ES-I3 (cell line): ENCODE data around the gene RFX3.

Experiments used
- H3K36me3 ChIP-seq: 2 replicates; pipeline ENCODE4 v1.6.1; 2013; ENCODE audit warnings: mild to moderate bottlenecking, low read length, control low read depth, moderate library complexity; ENCODE audit not compliant: insufficient read depth
- H3K4me1 ChIP-seq: 2 replicates; pipeline ENCODE4 v1.6.1; 2013; ENCODE audit warnings: mild to moderate bottlenecking, control low read depth, low read length; ENCODE audit not compliant: insufficient read depth
- H3K9ac ChIP-seq: 2 replicates; pipeline ENCODE4 v1.6.1; 2013; ENCODE audit warnings: low read depth, mild to moderate bottlenecking, low read length, moderate library complexity
- H3K9me3 ChIP-seq: 2 replicates; pipeline ENCODE4 v1.6.1; 2013; ENCODE audit warnings: mild to moderate bottlenecking, low read length, moderate library complexity; ENCODE audit not compliant: control insufficient read depth, insufficient read depth

The RFX3 gene

DNA sequence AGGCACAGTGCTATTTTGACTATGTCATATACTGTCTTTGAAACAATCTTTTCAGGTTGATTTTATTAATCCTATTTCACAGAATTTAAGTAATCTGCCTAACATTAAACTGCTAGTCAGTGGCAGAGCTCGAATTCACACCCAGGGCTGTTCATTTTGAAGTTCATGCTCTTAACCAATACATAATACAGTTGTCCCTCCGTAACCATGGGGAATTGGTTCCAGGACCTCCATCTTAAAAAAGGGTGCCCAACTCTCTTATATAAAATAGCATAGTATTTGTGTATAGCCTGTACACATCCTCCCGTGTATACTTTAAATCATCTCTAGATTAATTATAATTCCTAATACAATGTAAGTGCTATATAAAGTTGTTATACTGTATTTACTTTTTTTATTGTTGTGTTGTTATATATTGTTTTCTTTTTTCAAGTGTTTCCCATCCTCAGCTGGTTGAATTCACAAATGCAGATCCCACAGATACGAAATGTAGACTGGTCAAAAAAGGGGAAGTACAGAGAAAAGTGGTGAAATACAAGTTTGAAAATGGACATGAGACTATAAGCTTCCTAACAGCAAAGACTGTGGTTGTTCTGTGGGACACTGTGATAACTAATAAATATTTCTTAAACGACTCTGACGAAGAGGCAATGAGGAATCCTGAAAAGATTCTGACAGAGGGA, 18.3 kb downstream of the RFX3 start:
- H3K9me3 ChIP-seq = no peaks in the 10 kb centered on the region
- peaks cover 13% of the 10 kb centered on the region for H3K4me1 ChIP-seq
- H3K36me3 ChIP-seq = no peaks in the 10 kb centered on the region
- H3K9ac ChIP-seq = no peak overlapping the region

DNA sequence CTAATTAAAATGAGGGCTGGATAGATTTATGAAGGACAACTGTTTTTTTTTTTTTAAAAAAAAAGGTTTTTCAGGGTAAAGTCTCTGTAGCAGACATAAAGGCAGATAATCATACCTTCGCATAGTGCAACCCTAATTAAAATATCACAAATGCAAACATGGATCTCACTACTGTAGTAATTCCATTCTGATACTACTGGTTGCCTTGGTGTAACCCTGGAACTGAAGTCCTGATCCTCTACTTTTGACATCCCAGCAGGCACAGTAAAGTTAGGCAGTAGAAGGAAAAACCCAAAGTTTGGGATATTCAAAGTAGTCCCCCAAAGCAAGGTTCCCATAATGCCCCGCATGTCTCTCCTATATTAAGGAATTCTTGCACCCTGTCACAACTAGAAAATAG, 19.6 kb downstream of the RFX3 start:
- Histone ChIP-seq H3K4me1 (peaks cover 8% of the 10 kb centered on the region), H3K36me3 (no peaks in the 10 kb centered on the region), H3K9me3 (no peaks in the 10 kb centered on the region), H3K9ac (no peak overlapping the region)

DNA sequence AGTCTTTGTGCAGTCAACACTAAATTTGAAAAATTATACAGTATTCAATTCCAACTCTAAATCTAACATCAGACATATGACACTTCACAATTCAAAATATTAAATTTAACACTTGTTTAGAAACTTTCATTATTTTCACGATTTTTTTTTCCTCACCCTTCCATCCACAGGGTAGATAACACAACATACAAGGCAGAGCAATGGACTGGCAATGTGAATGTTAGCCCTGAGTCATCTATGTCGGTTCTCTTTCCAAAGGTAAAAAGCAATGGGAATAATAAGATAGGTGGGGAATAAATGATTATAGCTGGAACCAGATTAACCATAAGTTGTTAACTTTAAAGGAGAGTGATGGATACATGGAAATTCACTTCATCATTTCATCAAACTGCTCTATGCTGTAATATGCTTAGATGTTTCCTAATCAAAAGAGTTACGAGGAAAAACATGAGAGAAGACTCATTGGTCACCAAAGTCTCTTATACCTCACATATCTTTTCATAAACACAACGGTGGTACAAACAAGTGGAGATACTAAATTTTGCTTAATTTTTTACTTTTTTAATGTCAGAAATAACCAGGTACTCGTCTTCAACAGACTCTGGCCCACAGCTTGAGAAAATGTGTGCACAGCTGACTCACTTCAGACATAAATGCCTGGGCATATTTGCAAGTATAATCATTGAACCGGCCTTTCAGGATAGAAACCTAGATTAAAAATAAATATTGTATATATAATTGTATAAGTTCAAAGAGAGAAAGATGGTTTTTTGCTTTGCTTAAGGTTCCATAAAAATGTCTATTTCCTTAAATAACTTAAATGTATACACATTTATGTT, 23.0 kb downstream of the RFX3 start:
- Histone ChIP-seq H3K36me3 (no peaks in the 10 kb centered on the region), H3K9ac (no peak overlapping the region), H3K4me1 (peaks cover 4% of the 10 kb centered on the region; the same call in 1 of the 2 replicates), H3K9me3 (no peaks in the 10 kb centered on the region)

DNA sequence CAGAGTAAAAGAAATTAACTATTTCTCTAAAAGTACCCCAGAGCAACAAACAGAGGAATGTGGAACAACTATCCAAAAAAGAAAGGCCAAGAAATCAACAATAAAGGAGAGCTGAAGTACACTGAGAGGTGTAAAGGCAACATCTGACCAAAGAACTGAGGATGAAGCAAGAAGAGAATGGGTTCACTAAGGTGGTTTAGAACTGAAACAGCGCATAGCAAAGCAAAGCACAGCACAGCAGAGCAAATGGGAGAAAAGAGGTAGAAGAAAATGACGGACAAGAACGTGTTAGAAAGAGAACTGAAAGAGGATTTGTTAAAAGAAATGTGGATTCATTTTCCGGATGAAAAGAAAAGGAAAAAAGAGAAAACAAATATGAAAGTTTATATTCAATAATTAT, 25.8 kb downstream of the RFX3 start:
- H3K9ac ChIP-seq = no peak overlapping the region
- no peaks in the 10 kb centered on the region for H3K36me3 ChIP-seq
- H3K4me1 ChIP-seq = peaks cover 4% of the 10 kb centered on the region; the same call in 1 of the 2 replicates
- H3K9me3 ChIP-seq = no peaks in the 10 kb centered on the region

DNA sequence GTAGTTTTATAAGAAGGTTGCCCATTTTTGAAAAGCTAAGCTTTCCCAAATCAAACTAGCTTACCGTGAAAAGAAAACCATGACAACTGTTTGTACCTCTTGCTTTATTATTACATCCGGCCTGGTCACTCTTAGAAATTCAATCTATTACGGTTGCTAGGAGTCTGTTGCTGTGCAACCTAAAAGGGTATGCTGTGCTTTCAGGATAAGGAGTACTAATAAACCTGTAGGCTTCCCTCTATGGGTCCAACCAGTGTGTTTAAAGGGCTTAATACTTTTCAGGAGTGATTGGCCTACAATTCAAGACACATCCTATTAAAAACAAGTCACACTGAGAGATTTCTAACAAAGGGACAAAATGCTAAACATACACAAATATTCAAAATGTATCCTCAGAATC, 27.1 kb downstream of the RFX3 start:
- Histone ChIP-seq H3K36me3 (no peaks in the 10 kb centered on the region), H3K9me3 (no peaks in the 10 kb centered on the region), H3K4me1 (peaks cover 4% of the 10 kb centered on the region; the same call in 1 of the 2 replicates), H3K9ac (no peak overlapping the region)

DNA sequence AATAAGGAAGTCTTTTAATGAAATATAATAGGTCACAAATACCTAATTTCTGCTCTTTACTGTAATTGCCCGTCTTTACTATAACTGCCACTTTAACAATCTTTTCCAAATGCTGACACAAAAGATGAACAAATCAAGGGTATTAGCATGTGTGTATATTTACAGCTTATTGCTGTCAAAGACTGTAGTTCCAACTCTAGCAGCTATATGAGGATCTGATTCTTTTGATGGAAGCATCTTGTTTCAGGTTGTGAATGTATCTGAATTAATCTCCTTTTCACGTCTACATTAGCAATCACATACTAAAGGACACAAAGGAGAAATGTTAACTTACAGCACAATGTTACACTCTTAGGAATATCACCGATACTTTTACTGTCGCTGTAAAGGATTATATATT, 27.9 kb downstream of the RFX3 start:
- H3K9me3 ChIP-seq = no peaks in the 10 kb centered on the region
- H3K36me3 ChIP-seq = no peaks in the 10 kb centered on the region
- no peak overlapping the region for H3K9ac ChIP-seq
- peaks cover 4% of the 10 kb centered on the region; the same call in 1 of the 2 replicates for H3K4me1 ChIP-seq

DNA sequence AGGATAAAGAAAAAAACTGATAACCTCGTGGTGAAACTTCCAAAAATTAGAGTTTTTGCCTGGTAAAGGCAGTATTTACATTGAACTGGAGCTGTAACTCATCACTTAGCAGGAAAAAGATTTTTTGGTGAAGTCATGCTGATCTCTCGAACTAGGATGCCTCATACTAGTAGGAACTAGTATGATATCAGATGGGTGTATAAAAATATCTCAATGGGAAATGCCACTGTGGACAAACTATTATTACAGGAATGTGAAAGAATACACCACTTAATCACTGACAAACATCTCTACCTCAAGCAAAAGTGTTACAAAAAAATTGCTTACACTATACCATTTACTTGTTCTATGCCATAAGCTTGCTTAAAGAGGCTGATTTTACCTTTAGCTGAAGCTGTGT, 28.4 kb downstream of the RFX3 start:
- H3K9ac ChIP-seq = no peak overlapping the region
- H3K36me3 ChIP-seq = no peaks in the 10 kb centered on the region

DNA sequence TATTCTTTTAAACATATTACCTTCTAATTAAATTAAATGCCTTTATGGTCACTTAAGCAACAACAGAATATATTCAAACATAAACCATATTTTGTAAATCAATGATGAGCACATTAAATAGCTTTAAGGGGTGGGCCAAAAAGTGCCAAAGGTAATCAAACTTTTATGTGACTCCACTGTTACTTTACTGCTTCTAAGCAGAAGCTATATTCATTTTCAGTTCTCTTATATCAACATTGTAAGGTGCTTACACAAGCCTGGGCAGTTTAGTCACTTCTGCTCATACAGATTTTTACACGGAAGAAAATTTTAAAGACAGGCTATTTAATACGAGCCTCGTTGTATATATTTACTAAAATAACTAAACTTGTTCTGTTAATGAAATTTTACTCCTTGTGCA, 29.9 kb downstream of the RFX3 start:
- no peak overlapping the region for H3K9ac ChIP-seq
- peaks cover 4% of the 10 kb centered on the region; the same call in 1 of the 2 replicates for H3K4me1 ChIP-seq
- H3K9me3 ChIP-seq = no peaks in the 10 kb centered on the region
- no peaks in the 10 kb centered on the region for H3K36me3 ChIP-seq

More for the DNA sequence above, 28.4 kb downstream of the RFX3 start:
- Histone ChIP-seq H3K9me3 (no peaks in the 10 kb centered on the region), H3K4me1 (peaks cover 4% of the 10 kb centered on the region; the same call in 1 of the 2 replicates)

DNA sequence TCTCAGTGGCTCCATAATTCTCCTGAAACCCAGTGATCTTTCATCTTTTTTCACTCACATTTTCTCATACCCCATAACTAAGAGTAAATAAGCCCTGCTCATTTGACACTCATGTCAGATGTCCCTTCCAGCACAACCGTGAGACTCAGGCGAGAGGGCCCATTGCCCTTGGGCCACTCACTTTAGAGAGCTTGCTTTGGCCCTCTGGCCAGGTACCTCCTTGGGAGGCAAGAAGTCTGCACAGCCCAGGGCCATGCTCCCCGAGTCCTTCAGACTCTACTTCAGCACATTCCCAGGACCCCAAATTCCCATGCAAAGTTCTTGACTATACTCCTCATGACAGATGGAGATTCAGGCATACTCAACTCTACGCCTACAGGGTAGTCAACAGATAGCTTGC, 33.6 kb downstream of the RFX3 start:
- H3K9me3 ChIP-seq = no peaks in the 10 kb centered on the region
- no peaks in the 10 kb centered on the region for H3K36me3 ChIP-seq
- H3K4me1 ChIP-seq = no peaks in the 10 kb centered on the region
- no peak overlapping the region for H3K9ac ChIP-seq

DNA sequence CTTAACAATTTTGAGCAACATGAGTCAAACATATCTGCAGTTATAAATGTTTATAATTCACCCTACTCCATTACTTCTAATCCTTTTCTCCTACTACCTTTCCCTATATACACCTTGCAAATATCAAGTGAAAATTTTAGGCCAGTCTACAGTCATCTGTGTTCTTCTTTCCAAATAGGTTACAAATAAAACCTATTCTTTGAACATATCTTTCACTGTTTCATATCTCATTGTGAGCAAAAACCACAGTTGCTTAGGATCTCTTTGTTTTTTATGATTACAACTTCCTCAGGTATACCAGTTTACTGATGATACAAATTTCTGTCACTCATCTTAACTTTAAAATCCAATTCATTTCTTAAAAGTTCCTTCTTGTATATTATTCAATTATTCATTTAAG, 34.4 kb downstream of the RFX3 start:
- Histone ChIP-seq H3K9me3 (no peaks in the 10 kb centered on the region), H3K36me3 (no peaks in the 10 kb centered on the region), H3K4me1 (no peaks in the 10 kb centered on the region)

DNA sequence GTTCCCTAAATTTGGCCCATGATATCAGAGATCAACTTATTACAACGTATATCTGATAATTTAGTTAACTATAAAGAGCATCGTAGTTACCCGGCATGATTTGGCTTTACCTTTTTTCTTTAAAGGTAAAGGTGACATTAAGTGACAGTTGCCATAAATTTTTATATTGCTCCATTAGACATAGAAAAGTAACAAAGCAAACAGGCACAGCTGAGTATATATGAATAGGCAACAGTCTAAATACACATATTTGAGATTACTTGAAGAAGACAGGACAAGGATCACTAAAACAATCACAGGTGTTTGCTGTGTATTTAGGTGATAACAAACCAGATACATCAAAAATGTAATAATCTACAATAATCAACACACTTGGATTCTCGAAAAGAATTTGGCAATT, 34.8 kb downstream of the RFX3 start:
- H3K9me3 ChIP-seq = no peaks in the 10 kb centered on the region

More for the DNA sequence above, 34.4 kb downstream of the RFX3 start:
- no peak overlapping the region for H3K9ac ChIP-seq

DNA sequence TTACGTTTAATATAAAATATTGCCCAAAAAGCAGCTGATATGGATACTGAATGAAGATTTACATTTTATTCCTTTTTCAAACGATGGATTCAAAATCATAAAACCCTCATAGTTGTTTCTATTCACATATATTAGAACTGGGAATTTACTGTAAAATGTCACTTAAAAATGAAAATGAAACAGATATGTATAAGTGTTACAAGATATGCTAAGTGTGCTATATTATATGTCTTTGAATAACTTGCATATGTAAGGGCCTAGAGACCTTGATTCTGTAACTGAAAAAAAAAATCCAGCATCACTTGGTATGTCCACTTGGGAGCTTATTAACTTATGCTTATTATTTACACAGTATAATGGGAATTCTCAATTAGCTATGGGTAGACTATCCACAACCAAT, 43.2 kb downstream of the RFX3 start:
- Histone ChIP-seq H3K9me3 (no peaks in the 10 kb centered on the region), H3K9ac (no peak overlapping the region), H3K4me1 (peaks cover 24% of the 10 kb centered on the region), H3K36me3 (no peaks in the 10 kb centered on the region)

More for the DNA sequence above, 34.8 kb downstream of the RFX3 start:
- no peaks in the 10 kb centered on the region for H3K4me1 ChIP-seq
- no peaks in the 10 kb centered on the region for H3K36me3 ChIP-seq
- no peak overlapping the region for H3K9ac ChIP-seq

DNA sequence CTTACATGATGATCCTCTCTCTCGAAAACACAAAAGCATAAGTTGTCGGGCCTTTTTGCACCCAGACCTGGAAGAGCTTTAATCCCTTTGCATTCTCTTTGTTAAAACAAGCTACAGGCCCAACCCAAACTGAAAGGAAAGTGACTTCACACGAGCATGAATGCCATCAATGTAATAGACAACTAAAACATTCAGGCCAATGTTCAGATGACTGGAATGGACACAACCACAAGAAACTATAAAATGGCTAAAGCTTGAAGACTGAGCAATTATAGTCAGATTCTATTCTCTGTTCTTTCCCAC, 45.5 kb downstream of the RFX3 start:
- Histone ChIP-seq H3K9ac (no peak overlapping the region), H3K4me1 (peaks cover 24% of the 10 kb centered on the region), H3K36me3 (no peaks in the 10 kb centered on the region), H3K9me3 (no peaks in the 10 kb centered on the region)

DNA sequence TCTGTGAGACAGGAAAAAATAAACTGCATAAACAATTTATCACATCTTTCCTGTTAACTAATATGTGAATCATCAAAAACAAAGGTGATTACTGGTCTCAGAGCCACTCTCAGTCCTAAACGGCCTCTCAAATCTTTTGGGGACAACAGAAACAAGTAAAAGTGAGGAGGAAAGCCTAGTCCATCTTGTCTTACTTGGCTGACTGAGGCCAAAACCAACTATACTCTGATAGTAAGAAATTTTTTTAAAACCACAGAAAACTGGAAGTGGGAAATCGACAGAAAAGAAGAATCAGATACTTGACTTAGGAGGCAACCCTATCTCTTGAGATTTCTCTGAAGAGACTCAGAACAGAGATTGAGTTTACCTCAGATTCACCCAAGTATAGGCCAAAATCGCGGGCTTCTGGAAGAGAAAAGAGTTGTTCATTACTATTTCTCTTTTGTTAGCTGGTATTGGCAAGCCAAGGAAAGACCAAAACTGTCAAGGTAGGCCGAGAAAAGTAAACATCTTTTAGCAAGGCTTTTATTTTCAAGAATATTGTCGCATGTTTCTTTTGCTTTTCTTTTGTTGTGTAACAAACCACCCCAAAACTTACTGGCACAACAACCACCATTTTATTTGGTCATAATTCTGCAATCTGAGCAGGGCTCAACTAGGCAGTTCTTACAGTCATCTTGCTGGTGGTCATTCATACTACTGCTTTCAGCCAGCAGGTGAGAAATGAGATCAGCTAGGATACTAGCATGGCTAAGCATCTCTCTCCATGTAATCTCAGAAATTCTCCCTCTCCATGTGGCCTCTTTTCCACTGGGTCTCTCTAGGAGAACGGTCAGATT, 46.1 kb downstream of the RFX3 start:
- Histone ChIP-seq H3K4me1 (peaks cover 24% of the 10 kb centered on the region), H3K9me3 (no peaks in the 10 kb centered on the region), H3K9ac (no peak overlapping the region), H3K36me3 (no peaks in the 10 kb centered on the region)
